CD14-positive monocyte (primary cell): ENCODE results near the gene BRF1. TPM values are rescaled to one million over a fixed set of nuclear protein-coding genes. Genes with fewer than 3 reads are reported as not detected.

Experiments used
- DNase-seq, 3 donors: peaks; one replicate each; pipeline ENCODE4 v3.0.0-alpha.2; 2011 to 2022
- H2AFZ ChIP-seq: 2 replicates; pipeline ENCODE4 v1.6.0; 2012; ENCODE audit warnings: mild to moderate bottlenecking, low read depth, low read length, inconsistent platforms; ENCODE audit not compliant: insufficient read depth, poor library complexity, severe bottlenecking
- H3K27ac ChIP-seq, 2 donors: 1 replicate in 1 of 2; 2 replicates in 1 of 2; pipeline ENCODE4 v1.5.1; 2012 to 2013; ENCODE audit warnings: low read length in 2 of 2, control low read depth in 1 of 2, inconsistent platforms in 1 of 2, low read depth in 1 of 2, mild to moderate bottlenecking in 1 of 2
- H3K27me3 ChIP-seq, 2 donors: one replicate each; pipeline versions ENCODE4 v1.6.0 to v1.6.1; 2011 to 2013; ENCODE audit warnings: low read length in 2 of 2; ENCODE audit not compliant: control insufficient read depth in 2 of 2, insufficient read depth in 2 of 2
- H3K36me3 ChIP-seq, 2 donors: replicated peaks in 1 of 2; 1 replicate in 1 of 2; 2 replicates in 1 of 2; pipeline versions ENCODE4 v1.5.1 to v1.6.1; 2012 to 2013; ENCODE audit warnings: low read length in 2 of 2, control low read depth in 1 of 2, inconsistent platforms in 1 of 2, mild to moderate bottlenecking in 1 of 2; ENCODE audit not compliant: insufficient read depth in 2 of 2, control insufficient read depth in 1 of 2
- H3K4me1 ChIP-seq, 2 donors: 1 replicate in 1 of 2; 2 replicates in 1 of 2; pipeline versions ENCODE4 v1.5.1 to v1.6.1; 2012 to 2013; ENCODE audit warnings: low read length in 2 of 2, control low read depth in 1 of 2, inconsistent platforms in 1 of 2, mild to moderate bottlenecking in 1 of 2, moderate library complexity in 1 of 2; ENCODE audit not compliant: insufficient read depth in 2 of 2, control insufficient read depth in 1 of 2
- H3K4me2 ChIP-seq: replicated peaks from 2 replicates; pipeline ENCODE3; 2012; ENCODE audit warnings: low read length, moderate library complexity, mild to moderate bottlenecking; ENCODE audit not compliant: poor library complexity, severe bottlenecking; ENCODE audit errors: extremely low read depth
- H3K4me3 ChIP-seq, 3 experiments: fragments of 200-600 bp in 1 of 3; sonication (generic) in 1 of 3; replicated peaks in 1 of 3; 1 replicate in 2 of 3; 2 replicates in 1 of 3; pipeline ENCODE4 v1.5.1; 2011 to 2013; ENCODE audit warnings: low read length in 3 of 3, mild to moderate bottlenecking in 3 of 3, control low read depth in 2 of 3, low read depth in 2 of 3, inconsistent platforms in 1 of 3, moderate library complexity in 1 of 3
- H3K79me2 ChIP-seq: 2 replicates; pipeline ENCODE4 v1.6.0; 2012; ENCODE audit warnings: mild to moderate bottlenecking, control low read depth, inconsistent platforms, low read length, moderate library complexity; ENCODE audit not compliant: insufficient read depth
- H3K9ac ChIP-seq: 2 replicates; pipeline ENCODE4 v1.6.0; 2017; ENCODE audit warnings: low read length, mild to moderate bottlenecking; ENCODE audit not compliant: insufficient read depth, poor library complexity, severe bottlenecking
- H3K9me3 ChIP-seq, 2 donors: replicated peaks in 1 of 2; 1 replicate in 1 of 2; 2 replicates in 1 of 2; pipeline versions ENCODE4 v1.5.1 to v1.6.1; 2012 to 2013; ENCODE audit warnings: low read length in 2 of 2, control low read depth in 1 of 2; ENCODE audit not compliant: control insufficient read depth in 1 of 2, insufficient read depth in 1 of 2
- H4K20me1 ChIP-seq: 2 replicates; pipeline ENCODE4 v1.6.0; 2012; ENCODE audit warnings: mild to moderate bottlenecking, low read length, control low read depth, moderate library complexity; ENCODE audit not compliant: insufficient read depth
- H3K27ac Mint-ChIP-seq, 7 donors: one replicate each; pipeline ENCODE4 v1.8.0; 2020; ENCODE audit warnings: mild to moderate bottlenecking in 7 of 7, mixed read lengths in 7 of 7, moderate library complexity in 6 of 7, inconsistent platforms in 2 of 7
- H3K27me3 Mint-ChIP-seq, 3 donors: one replicate each; pipeline ENCODE4 v1.8.0; 2021 to 2022; ENCODE audit warnings: low read depth in 3 of 3, mild to moderate bottlenecking in 3 of 3, mixed read lengths in 3 of 3, moderate library complexity in 3 of 3, inconsistent platforms in 1 of 3
- H3K36me3 Mint-ChIP-seq, 2 donors: one replicate each; pipeline ENCODE4 v1.8.0; 2020; ENCODE audit warnings: mixed read lengths in 2 of 2, inconsistent platforms in 1 of 2, mild to moderate bottlenecking in 1 of 2
- H3K4me1 Mint-ChIP-seq: one replicate; pipeline ENCODE4 v1.8.0; 2020; ENCODE audit warnings: mild to moderate bottlenecking, mixed read lengths
- H3K4me3 Mint-ChIP-seq, 2 donors: one replicate each; pipeline ENCODE4 v1.8.0; 2020; ENCODE audit warnings: mild to moderate bottlenecking in 2 of 2, mixed read lengths in 2 of 2, moderate library complexity in 1 of 2
- H3K9me3 Mint-ChIP-seq, 7 donors: one replicate each; pipeline ENCODE4 v1.8.0; 2020 to 2022; ENCODE audit warnings: mixed read lengths in 7 of 7, mild to moderate bottlenecking in 6 of 7, moderate library complexity in 6 of 7, inconsistent platforms in 2 of 7
- CTCF ChIP-seq: fragments of 200-600 bp; IDR thresholded peaks from one replicate; pipeline ENCODE4 v1.8.0; 2022; ENCODE audit warnings: antibody characterized with exemption, mild to moderate bottlenecking
- WGBS: methylation state at CpG from one replicate; pipeline ENCODE4 v1.1.5; 2013; ENCODE audit warnings: missing lambda C conversion rate; ENCODE audit not compliant: insufficient coverage; 5-methylcytosine and 5-hydroxymethylcytosine counted together
- intact Hi-C, 2 donors: fragments of 100-400 bp; cut with micrococcal nuclease; formaldehyde crosslinking; loops; one replicate each; pipeline versions ENCODE4 v1.15.0 to v1.15.1; 2023
- polyA plus RNA-seq, 3 donors: library from polyadenylated mRNA; depleted of rRNA in 1 of 3; unstranded in 2 of 3; stranded (reverse) in 1 of 3; fragments of 300-500 nt in 2 of 3; fragments of >200 nt in 1 of 3; fragmentation: Illumina TruSeq in 2 of 3; gene quantifications; 1 replicate in 2 of 3; 2 replicates in 1 of 3; pipeline ENCODE4 v1.2.3, GENCODE V29; 2012 to 2021

The BRF1 gene
- polyA plus RNA-seq, 3 donors = 2.3 to 20.5 (median 2.5) TPM

GRCh38 chr14:105334383-105335230 lies 33.8 kb upstream of the BRF1 start:
- Mint-ChIP-seq H3K4me1 (peaks cover 31% of the 10 kb centered on the region), H3K27ac (no peak overlapping the region), H3K27me3 (peaks cover 2 to 5% (median 3%) of the 10 kb centered on the region in 3 donors), H3K4me3 (no peak overlapping the region), H3K9me3 (peaks cover 0 to 7% (median 0%) of the 10 kb centered on the region in 7 donors), H3K36me3 (peaks cover 10 to 11% of the 10 kb centered on the region in 2 donors)
- Histone ChIP-seq H3K79me2 (peaks cover 6% of the 10 kb centered on the region), H3K9ac (no peak overlapping the region), H3K4me3 (no peak overlapping the region), H4K20me1 (peaks cover 74% of the 10 kb centered on the region), H3K27ac (no peak overlapping the region), H3K4me2 (no peak overlapping the region), H2AFZ (no peak overlapping the region), H3K36me3 (no peaks in the 10 kb centered on the region), H3K9me3 (no peaks in the 10 kb centered on the region), H3K4me1 (peaks cover 13% of the 10 kb centered on the region in 2 donors), H3K27me3 (no peaks in the 10 kb centered on the region)
- DNase-seq = no peak
- over 99% methylated on average over 16 of the region's 17 CpGs for WGBS
- no peak for TF ChIP-seq CTCF
- intact Hi-C loops = no loop called here

DNA sequence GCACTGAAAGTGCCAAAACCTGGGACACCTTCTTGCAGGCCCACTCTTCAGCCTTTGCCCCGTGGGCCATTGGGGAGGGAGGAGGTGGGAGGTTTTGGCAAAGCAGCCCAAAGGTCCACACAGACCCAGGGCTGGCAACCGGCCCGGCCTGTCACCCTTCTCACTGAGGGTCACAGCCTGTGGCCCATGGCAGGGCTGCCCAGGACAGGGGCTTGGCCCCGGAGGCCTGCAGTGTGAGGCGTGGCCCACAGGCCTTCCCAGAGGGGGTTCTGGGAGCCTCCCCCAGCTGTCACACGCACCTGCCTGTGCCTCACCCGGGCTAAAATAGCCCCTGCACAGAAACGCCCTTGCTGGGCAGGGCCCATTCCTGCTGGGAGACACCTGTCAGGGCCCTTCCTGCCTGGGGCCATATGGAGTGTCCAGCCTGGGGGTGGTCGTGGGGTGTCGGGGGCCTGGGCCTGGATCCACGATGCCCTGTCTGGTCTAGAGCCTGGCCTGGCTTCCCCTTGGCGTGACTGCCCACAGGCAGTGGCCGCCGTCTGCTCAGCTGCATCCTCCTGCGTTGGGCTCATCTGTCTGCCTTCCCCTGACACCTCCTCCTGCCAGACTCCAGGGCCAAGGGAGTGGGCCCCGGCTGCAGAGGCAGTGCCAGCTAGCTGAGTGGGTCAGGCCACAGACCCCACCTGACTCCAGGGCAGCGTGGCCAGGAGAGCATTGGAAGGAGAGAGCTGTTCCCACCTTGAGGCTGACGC lies 33.0 kb upstream of the BRF1 start:
- DNase-seq = no peak
- H3K27ac Mint-ChIP-seq = peak overlapping the region in 2 of 7 donors; percentile 31 to 50
- H3K4me3 Mint-ChIP-seq = no peak overlapping the region
- no peak overlapping the region for H3K27ac ChIP-seq
- no peak overlapping the region for H2AFZ ChIP-seq
- no peaks in the 10 kb centered on the region for H3K9me3 ChIP-seq
- peaks cover 36% of the 10 kb centered on the region for H3K4me1 Mint-ChIP-seq
- H3K36me3 Mint-ChIP-seq = peaks cover 10 to 11% of the 10 kb centered on the region in 2 donors
- H4K20me1 ChIP-seq = peaks cover 76% of the 10 kb centered on the region
- no peak overlapping the region for H3K4me3 ChIP-seq
- no peaks in the 10 kb centered on the region for H3K27me3 ChIP-seq
- WGBS = 92% methylated on average over 18 of the region's 18 CpGs
- H3K4me1 ChIP-seq = peaks cover 13% of the 10 kb centered on the region in 2 donors
- H3K27me3 Mint-ChIP-seq = peaks cover 3 to 5% (median 3%) of the 10 kb centered on the region in 3 donors
- peaks cover 0 to 7% (median 0%) of the 10 kb centered on the region in 7 donors for H3K9me3 Mint-ChIP-seq
- intact Hi-C loops = no loop called here
- no peaks in the 10 kb centered on the region for H3K36me3 ChIP-seq
- peaks cover 6% of the 10 kb centered on the region for H3K79me2 ChIP-seq
- no peak overlapping the region for H3K4me2 ChIP-seq
- TF ChIP-seq CTCF = no peak
- no peak overlapping the region for H3K9ac ChIP-seq
